GM21381 (cell line): ENCODE data around the gene AGR3.
"Not testable (repeated sequence)": the region's sequence is repeated elsewhere in the genome, so short reads cannot be mapped to it uniquely, and the experiment has no call there.

Source experiments
- ATAC-seq: cut with Tn5 transposase; IDR thresholded peaks from one replicate; pipeline ENCODE4 v1.9.1; 2021; ENCODE audit warnings: mild to moderate bottlenecking, moderate library complexity; ENCODE audit not compliant: unreplicated experiment

Gene AGR3

DNA sequence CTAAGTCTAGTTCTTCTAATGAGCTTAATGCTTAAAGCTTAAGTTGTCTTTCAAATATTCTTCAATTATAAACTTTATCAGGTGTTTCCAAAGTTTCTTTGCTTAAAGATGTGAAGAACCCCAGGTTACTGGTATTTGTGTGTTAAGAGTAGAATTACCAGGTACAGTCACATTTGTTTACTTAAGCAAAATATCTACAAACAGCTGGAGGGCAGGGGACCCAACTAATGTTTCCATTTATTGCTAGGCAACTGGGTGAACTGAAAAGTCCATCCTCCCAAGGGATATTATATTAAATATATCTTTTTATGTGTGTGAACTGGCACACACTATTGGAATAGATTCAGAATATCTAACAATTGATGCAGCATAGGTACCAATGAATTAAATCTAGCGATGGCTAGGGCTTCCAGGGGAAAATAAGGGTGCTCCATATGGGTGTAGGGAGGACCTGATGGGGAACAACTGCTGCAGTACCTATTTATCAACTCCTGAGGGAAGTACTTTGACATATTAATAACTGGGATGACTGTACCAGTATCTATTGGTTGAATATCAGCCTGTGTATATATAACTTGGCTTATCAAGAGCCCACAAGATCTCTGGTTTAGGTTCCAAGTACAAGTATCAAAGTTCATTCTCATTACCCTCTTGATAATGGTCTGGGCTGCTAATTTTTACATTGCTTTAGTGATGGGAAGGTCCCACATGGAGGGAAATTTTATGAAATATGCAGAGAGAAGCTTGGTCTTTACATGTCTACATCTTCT, 10.3 kb upstream of the AGR3 start:
- ATAC-seq = no peak

DNA sequence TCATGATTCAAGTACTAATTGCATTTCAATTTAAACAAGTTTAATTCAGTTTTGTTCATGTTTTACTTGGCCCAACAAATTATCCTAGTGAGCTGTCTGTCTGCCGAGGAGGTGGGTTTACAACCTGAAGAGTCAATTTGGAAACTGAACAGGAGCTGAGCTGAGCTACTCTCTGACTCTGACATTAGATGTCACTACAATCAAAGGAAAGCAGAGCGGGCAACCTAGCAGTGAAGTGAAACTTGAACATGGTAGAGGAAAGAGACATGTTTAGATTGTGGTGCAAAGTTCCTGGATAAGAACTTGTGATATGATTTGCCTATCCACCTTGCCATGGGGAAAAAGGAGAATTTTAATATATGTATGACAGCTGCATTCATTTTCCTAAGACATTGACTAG, 9.6 kb upstream of the AGR3 start:
- no peak for ATAC-seq

- no peak for ATAC-seq
Measured at GRCh38 chr7:16889851-16890415, 8.2 kb upstream of the AGR3 start.

GRCh38 chr7:16889305-16889704, 7.5 kb upstream of the AGR3 start:
- ATAC-seq = no peak

DNA sequence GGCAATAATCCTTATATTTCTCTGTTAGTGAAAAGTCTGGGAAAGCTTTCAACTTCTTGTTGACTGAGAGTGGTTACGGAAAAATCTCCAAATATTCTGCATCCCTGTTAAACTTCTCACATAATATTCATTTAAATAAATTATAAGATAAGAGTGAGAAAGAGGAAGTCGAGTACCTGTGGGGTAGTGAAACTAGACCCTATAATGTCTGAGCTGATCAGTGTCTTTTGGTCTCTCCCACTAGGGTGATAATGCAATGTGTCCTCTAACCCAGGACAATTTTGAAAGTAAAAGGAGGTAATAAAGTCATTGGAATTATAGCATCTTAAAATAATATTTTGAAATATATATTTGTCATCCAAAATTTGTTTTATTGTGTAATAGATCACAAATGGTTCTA, 2.1 kb upstream of the AGR3 start:
- ATAC-seq = no peak

DNA sequence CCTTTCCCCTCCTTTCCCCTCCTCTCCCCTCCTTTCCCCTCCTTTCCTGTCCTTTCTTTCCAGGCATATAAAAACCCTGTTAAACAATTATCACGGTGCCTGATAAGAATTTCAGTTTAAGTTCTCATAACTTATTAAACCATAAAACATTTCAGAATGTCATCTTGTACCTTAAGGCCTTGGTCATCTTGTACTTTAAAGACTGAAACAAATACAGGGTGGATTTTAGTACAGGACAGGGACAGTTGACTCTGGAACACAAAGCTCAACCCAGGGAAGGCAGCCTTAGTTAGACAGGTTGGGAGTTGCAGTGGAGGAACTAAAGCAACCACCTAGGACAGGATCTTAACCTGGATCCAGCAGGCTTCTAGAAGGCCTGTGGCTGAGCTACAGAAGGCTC, 1.2 kb downstream of the AGR3 start:
- ATAC-seq = no peak

GRCh38 chr7:16879181-16879580, 2.6 kb downstream of the AGR3 start:
- ATAC-seq = no peak

DNA sequence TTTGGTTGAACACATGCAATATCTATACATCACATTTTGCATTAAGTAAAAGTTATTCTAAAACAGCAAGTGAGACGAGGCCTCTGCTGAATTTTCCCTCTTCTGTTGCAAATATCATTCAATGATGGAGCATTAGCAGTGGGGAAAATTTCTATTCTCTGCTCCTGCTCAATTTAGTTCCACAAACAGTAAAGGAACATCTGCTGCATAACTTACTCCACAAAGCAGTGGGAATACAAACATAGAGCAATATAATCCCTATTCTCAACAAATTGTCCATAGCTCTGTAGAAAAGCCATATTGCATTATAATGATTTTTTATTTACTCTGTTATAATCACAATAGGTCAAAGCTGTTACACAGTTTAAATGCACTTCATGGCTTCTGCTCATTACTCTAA, 5.9 kb downstream of the AGR3 start:
- no peak for ATAC-seq

DNA sequence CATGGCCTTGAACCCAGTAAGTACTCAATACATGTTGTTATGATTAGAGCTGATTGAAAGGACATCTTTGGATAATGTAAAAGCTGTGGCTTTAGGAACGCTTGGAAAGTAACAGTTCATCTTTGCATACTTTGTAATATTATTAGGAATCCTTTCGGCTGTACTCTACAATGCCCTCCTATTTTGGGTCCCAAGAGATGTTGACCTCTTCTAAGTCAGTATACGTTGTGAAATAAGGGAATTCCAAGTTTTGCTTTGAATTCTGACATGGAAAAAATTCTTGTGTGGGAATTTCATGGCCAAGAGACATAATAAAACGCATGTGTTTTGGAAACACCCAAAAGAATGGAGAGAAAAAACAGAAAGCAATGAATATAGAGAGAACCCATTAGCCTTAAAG, 7.7 kb downstream of the AGR3 start:
- ATAC-seq = no peak

- no peak for ATAC-seq
Measured at GRCh38 chr7:16867328-16867727, 14.5 kb downstream of the AGR3 start.

- ATAC-seq = not testable (repeated sequence)
Measured at GRCh38 chr7:16853189-16853588, 28.6 kb downstream of the AGR3 start.

DNA sequence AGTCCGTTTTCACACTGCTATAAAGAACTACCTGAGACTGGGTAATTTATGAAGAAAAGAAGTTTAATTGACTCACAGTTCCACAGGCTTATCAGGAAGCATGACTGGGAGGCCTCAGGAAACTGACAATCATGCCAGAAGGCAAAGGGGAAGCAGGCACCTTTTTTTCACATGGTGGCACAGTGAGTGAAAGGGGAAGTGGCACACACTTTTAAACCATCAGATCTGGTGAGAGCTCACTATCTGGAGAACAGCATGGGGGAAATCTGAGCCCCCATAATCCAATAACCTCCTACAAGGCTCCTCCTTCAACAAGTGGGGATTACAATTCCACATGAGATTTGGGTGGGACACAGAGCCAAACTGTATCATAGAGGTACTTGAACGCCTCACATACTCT, 30.0 kb downstream of the AGR3 start:
- ATAC-seq = no peak

GRCh38 chr7:16850614-16851466, 30.9 kb downstream of the AGR3 start:
- ATAC-seq = no peak

- no peak for ATAC-seq
Measured at GRCh38 chr7:16849296-16850148, 32.3 kb downstream of the AGR3 start.

- no peak for ATAC-seq
Measured at GRCh38 chr7:16847381-16847860, 34.4 kb downstream of the AGR3 start.

DNA sequence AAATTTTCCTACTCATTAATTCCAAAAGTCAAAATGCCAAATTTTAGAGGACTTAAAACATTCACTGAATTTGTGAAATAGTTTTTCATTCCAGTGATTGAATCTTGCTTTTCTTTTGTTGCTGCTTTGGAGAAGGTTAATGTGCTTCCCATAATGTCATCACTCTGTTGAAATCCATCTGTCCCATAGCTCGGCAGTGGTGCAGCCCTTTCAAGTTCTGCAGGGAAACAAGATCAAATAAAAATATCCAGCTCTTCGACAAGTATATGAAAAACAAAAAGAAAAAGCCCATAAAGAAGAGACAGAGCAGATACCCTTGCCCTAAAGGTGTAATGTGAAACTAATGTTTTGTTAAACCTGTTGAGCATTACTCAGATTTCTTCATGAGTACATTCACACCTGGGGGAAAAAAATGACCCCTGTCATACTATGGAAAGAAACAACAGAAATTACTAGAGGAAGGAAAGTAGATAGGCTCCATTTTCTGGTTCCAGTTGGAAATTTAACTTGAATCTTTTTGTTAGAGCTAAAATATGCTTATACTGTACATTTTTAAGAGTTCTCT, 35.1 kb downstream of the AGR3 start:
- ATAC-seq = no peak

DNA sequence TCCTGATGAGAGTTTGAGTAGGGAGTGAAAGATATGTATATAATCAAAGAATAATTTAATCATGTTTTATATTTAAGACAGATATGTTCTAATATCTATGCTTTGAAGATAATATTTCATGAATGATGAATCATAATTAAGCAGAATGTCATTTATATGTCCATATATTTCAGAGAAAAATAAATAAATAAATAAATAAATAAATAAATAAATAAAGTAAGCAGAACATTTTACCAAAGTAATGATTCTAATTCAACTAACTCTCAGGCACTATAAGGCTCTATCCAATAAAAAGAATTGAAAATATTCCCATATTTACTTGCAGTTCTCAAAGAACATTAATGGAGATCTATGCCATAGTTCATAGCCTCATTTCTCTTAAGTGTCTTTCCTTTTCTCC, 36.0 kb downstream of the AGR3 start:
- ATAC-seq = no peak

DNA sequence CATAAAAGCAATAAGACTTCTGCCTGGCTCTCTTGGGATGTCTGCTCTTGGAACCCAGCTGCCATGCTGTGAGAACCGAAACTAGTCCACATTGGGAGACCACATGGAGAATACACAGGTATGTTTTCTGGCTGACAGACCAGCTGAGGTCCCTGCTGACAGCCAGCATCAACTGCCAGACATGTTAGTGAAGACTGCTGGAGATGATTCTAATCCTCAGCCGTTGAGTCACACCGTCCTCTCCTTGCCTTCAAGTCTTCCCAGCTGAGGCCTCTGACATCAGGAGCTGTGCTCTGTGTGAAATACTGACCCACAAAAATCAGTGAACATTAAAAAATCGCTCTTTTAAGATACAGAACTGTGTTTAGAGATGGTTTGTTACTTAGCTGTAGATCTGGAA, 40.1 kb downstream of the AGR3 start:
- ATAC-seq = no peak

DNA sequence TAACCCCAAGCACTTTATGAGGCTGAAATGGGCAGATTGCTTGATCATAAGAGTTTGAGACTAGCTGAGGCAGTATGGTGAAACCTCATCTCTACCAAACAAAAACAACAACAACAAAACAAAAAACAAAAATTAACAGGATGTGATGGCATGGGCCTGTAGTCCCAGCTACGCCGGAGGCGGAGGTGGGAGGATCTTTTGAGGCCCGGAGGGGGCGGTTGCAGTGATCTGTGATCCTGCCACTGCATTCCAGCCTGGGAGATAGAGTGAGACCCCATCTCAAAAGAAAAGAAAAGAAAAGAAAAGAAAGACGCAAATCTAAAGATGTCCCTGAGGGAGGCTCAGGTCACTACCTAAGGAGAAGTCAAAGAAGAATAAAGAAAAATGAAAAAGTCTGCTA, 41.7 kb downstream of the AGR3 start:
- no peak for ATAC-seq

GRCh38 chr7:16839646-16840045, 42.1 kb downstream of the AGR3 start:
- ATAC-seq = no peak

DNA sequence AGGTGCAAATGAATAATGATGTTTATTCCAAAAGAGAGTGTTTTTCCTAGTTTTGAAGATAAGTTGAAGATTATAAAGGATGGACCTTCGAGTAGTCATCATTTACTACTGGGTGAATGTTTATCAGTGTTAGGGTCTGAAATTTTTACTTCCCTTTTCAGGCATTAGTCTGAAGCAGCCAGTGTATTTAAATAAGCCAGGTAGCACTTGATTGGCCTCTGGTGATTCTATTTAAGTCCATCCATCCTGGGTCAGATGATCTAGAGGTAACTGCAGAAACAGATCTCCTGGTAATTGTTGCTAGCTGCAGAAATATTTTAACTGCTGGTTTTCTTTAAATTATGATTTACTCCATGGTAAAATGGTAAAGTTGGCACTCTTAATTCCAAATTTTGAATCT, 42.9 kb downstream of the AGR3 start:
- ATAC-seq = no peak
